HG02970 (cell line): ENCODE measurements around the gene MYH7B.

Source experiments
- ATAC-seq: cut with Tn5 transposase; IDR thresholded peaks from one replicate; pipeline ENCODE4 v1.9.1; 2021; ENCODE audit warnings: mild to moderate bottlenecking, moderate library complexity, moderate number of reproducible peaks; ENCODE audit not compliant: unreplicated experiment, low FRiP score

Gene MYH7B

GRCh38 chr20:34955231-34956040, at the start of gene MYH7B, which contains the start of gene GSS:
Gene MYH7B, plus strand, starts transcription at chr20:34955868. Its CDS starts 22,138 bp downstream, at chr20:34978006.
Gene GSS, minus strand, starts transcription at chr20:34955806. Its CDS starts 3,954 bp downstream, at chr20:34951852.
- ATAC-seq, result peak; percentile 83

- no peak for ATAC-seq
These were observed 47.8 kb upstream of the MYH7B start for GRCh38 chr20:34907616-34908469.

GRCh38 chr20:34915131-34915530, 40.5 kb upstream of the MYH7B start:
- ATAC-seq, result no peak

- no peak for ATAC-seq
These were observed 39.8 kb upstream of the MYH7B start for GRCh38 chr20:34915749-34916455.

- ATAC-seq, result no peak
These were observed 38.8 kb upstream of the MYH7B start for GRCh38 chr20:34916774-34917354.

- no peak for ATAC-seq
These were observed 35.6 kb upstream of the MYH7B start for GRCh38 chr20:34920055-34920454.

- ATAC-seq, result no peak
These were observed 34.2 kb upstream of the MYH7B start for GRCh38 chr20:34921436-34921835.

GRCh38 chr20:34922654-34923381, 32.9 kb upstream of the MYH7B start:
- ATAC-seq, result no peak

GRCh38 chr20:34923414-34923813, 32.3 kb upstream of the MYH7B start:
- ATAC-seq, result no peak

GRCh38 chr20:34925341-34925740, 30.3 kb upstream of the MYH7B start:
- ATAC-seq, result no peak

- ATAC-seq, result no peak
These were observed 29.7 kb upstream of the MYH7B start for GRCh38 chr20:34925981-34926380.

GRCh38 chr20:34926581-34926980, 29.1 kb upstream of the MYH7B start:
- ATAC-seq, result no peak

- ATAC-seq, result no peak
These were observed 27.9 kb upstream of the MYH7B start for GRCh38 chr20:34927736-34928135.

- ATAC-seq, result no peak
These were observed 27.3 kb upstream of the MYH7B start for GRCh38 chr20:34928411-34928810.

- ATAC-seq, result no peak
These were observed 23.9 kb upstream of the MYH7B start for GRCh38 chr20:34931771-34932170.

- ATAC-seq, result no peak
These were observed 17.1 kb upstream of the MYH7B start for GRCh38 chr20:34938466-34939163.

GRCh38 chr20:34940081-34940481, 15.6 kb upstream of the MYH7B start:
- ATAC-seq, result no peak

- ATAC-seq, result no peak
These were observed 14.4 kb upstream of the MYH7B start for GRCh38 chr20:34941226-34941625.

GRCh38 chr20:34942301-34942700, 13.4 kb upstream of the MYH7B start:
- no peak for ATAC-seq
